HepG2 (cell line): ENCODE results near the gene DGAT2. TPM values are rescaled to one million over a fixed set of nuclear protein-coding genes. Genes with fewer than 3 reads are reported as not detected.
A peak's percentile ranks its signal among the peaks of the same experiment; 100 is the strongest.

Source experiments
- ARID2 ChIP-seq: sonication (generic); formaldehyde crosslinking; IDR thresholded peaks from 2 replicates; pipeline ENCODE4 v1.8.1; 2022; ENCODE audit warnings: mild to moderate bottlenecking, missing genetic modification reagents, borderline replicate concordance
- NFIC ChIP-seq: IDR thresholded peaks from 2 replicates; pipeline ENCODE4 v1.6.1; 2012; ENCODE audit warnings: mild to moderate bottlenecking, low read length, inconsistent platforms
- NR1H2 ChIP-seq: sonication (generic); formaldehyde crosslinking; IDR thresholded peaks from 2 replicates; pipeline ENCODE4 v1.8.1; 2022; ENCODE audit warnings: low read depth, missing genetic modification reagents, borderline replicate concordance
- SKI ChIP-seq: fragments of 450-650 bp; IDR thresholded peaks from one replicate; pipeline ENCODE4 v1.6.1; 2018; ENCODE audit warnings: mild to moderate bottlenecking; ENCODE audit not compliant: partially characterized antibody
- ZFX ChIP-seq: sonication (generic); formaldehyde crosslinking; IDR thresholded peaks from 2 replicates; pipeline ENCODE4 v1.4.0; 2020; ENCODE audit warnings: mild to moderate bottlenecking, low read depth, missing genetic modification reagents, moderate library complexity
- ZFYVE20 ChIP-seq: sonication (generic); formaldehyde crosslinking; IDR thresholded peaks from 2 replicates; pipeline ENCODE4 v1.8.0; 2023; ENCODE audit warnings: low read depth, mild to moderate bottlenecking, moderate library complexity, missing genetic modification reagents, borderline replicate concordance
- ZNF292 ChIP-seq: sonication (generic); formaldehyde crosslinking; IDR thresholded peaks from 2 replicates; pipeline ENCODE4 v1.8.1; 2022; ENCODE audit warnings: mild to moderate bottlenecking, low read depth, missing genetic modification reagents, borderline replicate concordance
- ZNF615 ChIP-seq: sonication (generic); formaldehyde crosslinking; IDR thresholded peaks from 2 replicates; pipeline ENCODE4 v1.5.0; 2020; ENCODE audit warnings: mild to moderate bottlenecking, missing genetic modification reagents, borderline replicate concordance
- ZNF629 ChIP-seq: sonication (generic); formaldehyde crosslinking; conservative IDR thresholded peaks from 2 replicates; pipeline ENCODE4 v1.5.0; 2020; ENCODE audit warnings: missing genetic modification reagents
- ZNF678 ChIP-seq: sonication (generic); formaldehyde crosslinking; IDR thresholded peaks from 2 replicates; pipeline ENCODE4 v1.4.0; 2020; ENCODE audit warnings: mild to moderate bottlenecking, missing genetic modification reagents
- ZSCAN29 ChIP-seq: sonication (generic); formaldehyde crosslinking; conservative IDR thresholded peaks from 2 replicates; pipeline ENCODE4 v1.4.0; 2020; ENCODE audit warnings: mild to moderate bottlenecking, missing genetic modification reagents
- polyA plus RNA-seq, 8 experiments: library from polyadenylated mRNA; depleted of rRNA in 3 of 8; stranded (reverse) in 7 of 8; unstranded in 1 of 8; fragments of >200 nt; fragmentation: Illumina TruSeq in 4 of 8; extraction: Trizol in 4 of 8; gene quantifications; 2 replicates each; pipeline versions ENCODE4 v1.2.1 to v1.2.3, GENCODE V29; 2011 to 2016; ENCODE audit warnings: low read depth in 4 of 8, missing spikeins in 1 of 8, mixed read lengths in 1 of 8; ENCODE audit not compliant: insufficient read depth in 1 of 8
- total RNA-seq, 5 experiments: library from RNA; depleted of rRNA; stranded (reverse); fragments of >200 nt; fragmentation: Illumina TruSeq; extraction: Trizol; gene quantifications; 2 replicates each; pipeline ENCODE4 v1.2.3, GENCODE V29; 2016; ENCODE audit warnings: low read depth in 1 of 5
- TF ChIP-seq, protein P1 (sequence below): sonication (generic); formaldehyde crosslinking; IDR thresholded peaks from 2 replicates; pipeline ENCODE4 v1.4.0; 2020; ENCODE audit warnings: missing genetic modification reagents
- TF ChIP-seq, protein P2 (sequence below): sonication (generic); formaldehyde crosslinking; IDR thresholded peaks from 2 replicates; pipeline ENCODE4 v1.4.0; 2020; ENCODE audit warnings: mild to moderate bottlenecking, missing genetic modification reagents
- TF ChIP-seq, protein P3 (sequence below): sonication (generic); formaldehyde crosslinking; IDR thresholded peaks from 2 replicates; pipeline ENCODE4 v1.8.0; 2022; ENCODE audit warnings: missing genetic modification reagents, mild to moderate bottlenecking, borderline replicate concordance
- TF ChIP-seq, protein P4 (sequence below): IDR thresholded peaks from 2 replicates; pipeline ENCODE4 v1.6.1; 2016; ENCODE audit warnings: mild to moderate bottlenecking
- TF ChIP-seq, protein P5 (sequence below): sonication (generic); formaldehyde crosslinking; IDR thresholded peaks from 2 replicates; pipeline ENCODE4 v1.4.0; 2020; ENCODE audit warnings: missing genetic modification reagents, mild to moderate bottlenecking, borderline replicate concordance

The DGAT2 gene
- total and polyA plus RNA-seq, 2 of the 13 experiments (the other 11 are each of a cell fraction or from before 2014, with no cell fraction given), result 39.0 to 65.6 TPM

DNA sequence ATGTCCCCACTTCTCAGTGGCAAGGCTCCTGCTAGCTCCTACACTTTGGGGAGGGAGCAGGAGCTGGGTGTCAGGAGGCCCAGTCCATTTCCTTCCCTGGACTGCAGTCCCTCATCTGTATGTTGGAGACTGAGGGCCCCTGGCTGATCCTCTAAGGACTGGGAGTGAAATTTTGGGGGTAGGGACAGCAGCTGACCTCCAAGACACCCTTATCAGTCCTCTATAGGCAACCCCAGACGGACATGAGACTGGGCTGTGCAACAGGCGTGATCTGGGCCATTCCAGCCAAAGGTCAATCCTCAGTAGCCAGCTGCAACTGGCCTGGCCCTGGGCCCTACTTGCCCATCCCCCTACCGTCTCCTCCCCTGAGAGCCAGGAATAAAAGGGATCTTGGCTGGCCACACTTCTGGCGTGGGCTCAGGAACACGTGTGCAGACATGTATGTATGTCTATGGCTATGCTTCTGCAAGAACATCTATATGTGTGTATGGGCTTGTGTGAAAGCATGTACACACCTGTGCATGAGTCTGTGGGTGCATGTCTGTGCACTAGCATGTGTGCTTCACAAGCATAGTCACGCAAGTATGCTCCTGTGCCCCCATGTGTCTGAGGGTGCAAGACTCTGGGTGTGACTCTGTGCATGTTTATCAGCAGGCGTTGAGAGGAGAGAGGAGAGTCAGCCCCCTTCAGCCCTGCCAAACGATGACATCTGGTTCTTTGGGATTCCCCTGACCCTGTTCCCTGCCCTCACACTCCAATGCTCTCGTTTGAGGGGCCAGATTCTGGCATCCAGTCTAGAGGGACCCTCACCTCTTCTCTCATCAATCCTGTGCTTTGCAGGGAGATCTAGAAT is 24.6 kb upstream of the DGAT2 start (continued):
- TF ChIP-seq, protein P1, sequence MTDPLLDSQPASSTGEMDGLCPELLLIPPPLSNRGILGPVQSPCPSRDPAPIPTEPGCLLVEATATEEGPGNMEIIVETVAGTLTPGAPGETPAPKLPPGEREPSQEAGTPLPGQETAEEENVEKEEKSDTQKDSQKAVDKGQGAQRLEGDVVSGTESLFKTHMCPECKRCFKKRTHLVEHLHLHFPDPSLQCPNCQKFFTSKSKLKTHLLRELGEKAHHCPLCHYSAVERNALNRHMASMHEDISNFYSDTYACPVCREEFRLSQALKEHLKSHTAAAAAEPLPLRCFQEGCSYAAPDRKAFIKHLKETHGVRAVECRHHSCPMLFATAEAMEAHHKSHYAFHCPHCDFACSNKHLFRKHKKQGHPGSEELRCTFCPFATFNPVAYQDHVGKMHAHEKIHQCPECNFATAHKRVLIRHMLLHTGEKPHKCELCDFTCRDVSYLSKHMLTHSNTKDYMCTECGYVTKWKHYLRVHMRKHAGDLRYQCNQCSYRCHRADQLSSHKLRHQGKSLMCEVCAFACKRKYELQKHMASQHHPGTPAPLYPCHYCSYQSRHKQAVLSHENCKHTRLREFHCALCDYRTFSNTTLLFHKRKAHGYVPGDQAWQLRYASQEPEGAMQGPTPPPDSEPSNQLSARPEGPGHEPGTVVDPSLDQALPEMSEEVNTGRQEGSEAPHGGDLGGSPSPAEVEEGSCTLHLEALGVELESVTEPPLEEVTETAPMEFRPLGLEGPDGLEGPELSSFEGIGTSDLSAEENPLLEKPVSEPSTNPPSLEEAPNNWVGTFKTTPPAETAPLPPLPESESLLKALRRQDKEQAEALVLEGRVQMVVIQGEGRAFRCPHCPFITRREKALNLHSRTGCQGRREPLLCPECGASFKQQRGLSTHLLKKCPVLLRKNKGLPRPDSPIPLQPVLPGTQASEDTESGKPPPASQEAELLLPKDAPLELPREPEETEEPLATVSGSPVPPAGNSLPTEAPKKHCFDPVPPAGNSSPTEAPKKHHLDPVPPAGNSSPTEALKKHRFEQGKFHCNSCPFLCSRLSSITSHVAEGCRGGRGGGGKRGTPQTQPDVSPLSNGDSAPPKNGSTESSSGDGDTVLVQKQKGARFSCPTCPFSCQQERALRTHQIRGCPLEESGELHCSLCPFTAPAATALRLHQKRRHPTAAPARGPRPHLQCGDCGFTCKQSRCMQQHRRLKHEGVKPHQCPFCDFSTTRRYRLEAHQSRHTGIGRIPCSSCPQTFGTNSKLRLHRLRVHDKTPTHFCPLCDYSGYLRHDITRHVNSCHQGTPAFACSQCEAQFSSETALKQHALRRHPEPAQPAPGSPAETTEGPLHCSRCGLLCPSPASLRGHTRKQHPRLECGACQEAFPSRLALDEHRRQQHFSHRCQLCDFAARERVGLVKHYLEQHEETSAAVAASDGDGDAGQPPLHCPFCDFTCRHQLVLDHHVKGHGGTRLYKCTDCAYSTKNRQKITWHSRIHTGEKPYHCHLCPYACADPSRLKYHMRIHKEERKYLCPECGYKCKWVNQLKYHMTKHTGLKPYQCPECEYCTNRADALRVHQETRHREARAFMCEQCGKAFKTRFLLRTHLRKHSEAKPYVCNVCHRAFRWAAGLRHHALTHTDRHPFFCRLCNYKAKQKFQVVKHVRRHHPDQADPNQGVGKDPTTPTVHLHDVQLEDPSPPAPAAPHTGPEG, result no peak
- TF ChIP-seq ARID2 (CRISPR knock-in tag) (no peak), ZNF678 (no peak), ZSCAN29 (CRISPR knock-in tag) (no peak), SKI (peak; percentile 79), NFIC (no peak; the same call in 1 of the 2 replicates), ZFYVE20 (CRISPR knock-in tag) (no peak), ZNF615 (CRISPR knock-in tag) (no peak), ZFX (CRISPR knock-in tag) (peak; percentile 36; the same call in 1 of the 2 replicates), ZNF292 (CRISPR knock-in tag) (peak; percentile 60; the same call in 1 of the 2 replicates), ZNF629 (0 out of 2 replicates have a peak, but pooled peaks have one; percentile 28), NR1H2 (CRISPR knock-in tag) (no peak)
- TF ChIP-seq, protein P2, sequence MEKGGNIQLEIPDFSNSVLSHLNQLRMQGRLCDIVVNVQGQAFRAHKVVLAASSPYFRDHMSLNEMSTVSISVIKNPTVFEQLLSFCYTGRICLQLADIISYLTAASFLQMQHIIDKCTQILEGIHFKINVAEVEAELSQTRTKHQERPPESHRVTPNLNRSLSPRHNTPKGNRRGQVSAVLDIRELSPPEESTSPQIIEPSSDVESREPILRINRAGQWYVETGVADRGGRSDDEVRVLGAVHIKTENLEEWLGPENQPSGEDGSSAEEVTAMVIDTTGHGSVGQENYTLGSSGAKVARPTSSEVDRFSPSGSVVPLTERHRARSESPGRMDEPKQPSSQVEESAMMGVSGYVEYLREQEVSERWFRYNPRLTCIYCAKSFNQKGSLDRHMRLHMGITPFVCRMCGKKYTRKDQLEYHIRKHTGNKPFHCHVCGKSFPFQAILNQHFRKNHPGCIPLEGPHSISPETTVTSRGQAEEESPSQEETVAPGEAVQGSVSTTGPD (CRISPR knock-in tag), result no peak
- TF ChIP-seq, protein P3, sequence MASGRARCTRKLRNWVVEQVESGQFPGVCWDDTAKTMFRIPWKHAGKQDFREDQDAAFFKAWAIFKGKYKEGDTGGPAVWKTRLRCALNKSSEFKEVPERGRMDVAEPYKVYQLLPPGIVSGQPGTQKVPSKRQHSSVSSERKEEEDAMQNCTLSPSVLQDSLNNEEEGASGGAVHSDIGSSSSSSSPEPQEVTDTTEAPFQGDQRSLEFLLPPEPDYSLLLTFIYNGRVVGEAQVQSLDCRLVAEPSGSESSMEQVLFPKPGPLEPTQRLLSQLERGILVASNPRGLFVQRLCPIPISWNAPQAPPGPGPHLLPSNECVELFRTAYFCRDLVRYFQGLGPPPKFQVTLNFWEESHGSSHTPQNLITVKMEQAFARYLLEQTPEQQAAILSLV (CRISPR knock-in tag), result 0 out of 2 replicates have a peak, but pooled peaks have one; percentile 53
- TF ChIP-seq, protein P4, sequence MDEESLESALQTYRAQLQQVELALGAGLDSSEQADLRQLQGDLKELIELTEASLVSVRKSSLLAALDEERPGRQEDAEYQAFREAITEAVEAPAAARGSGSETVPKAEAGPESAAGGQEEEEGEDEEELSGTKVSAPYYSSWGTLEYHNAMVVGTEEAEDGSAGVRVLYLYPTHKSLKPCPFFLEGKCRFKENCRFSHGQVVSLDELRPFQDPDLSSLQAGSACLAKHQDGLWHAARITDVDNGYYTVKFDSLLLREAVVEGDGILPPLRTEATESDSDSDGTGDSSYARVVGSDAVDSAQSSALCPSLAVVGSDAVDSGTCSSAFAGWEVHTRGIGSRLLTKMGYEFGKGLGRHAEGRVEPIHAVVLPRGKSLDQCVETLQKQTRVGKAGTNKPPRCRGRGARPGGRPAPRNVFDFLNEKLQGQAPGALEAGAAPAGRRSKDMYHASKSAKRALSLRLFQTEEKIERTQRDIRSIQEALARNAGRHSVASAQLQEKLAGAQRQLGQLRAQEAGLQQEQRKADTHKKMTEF (CRISPR knock-in tag), result peak; percentile 48; the same call in 1 of the 2 replicates
- TF ChIP-seq, protein P5, sequence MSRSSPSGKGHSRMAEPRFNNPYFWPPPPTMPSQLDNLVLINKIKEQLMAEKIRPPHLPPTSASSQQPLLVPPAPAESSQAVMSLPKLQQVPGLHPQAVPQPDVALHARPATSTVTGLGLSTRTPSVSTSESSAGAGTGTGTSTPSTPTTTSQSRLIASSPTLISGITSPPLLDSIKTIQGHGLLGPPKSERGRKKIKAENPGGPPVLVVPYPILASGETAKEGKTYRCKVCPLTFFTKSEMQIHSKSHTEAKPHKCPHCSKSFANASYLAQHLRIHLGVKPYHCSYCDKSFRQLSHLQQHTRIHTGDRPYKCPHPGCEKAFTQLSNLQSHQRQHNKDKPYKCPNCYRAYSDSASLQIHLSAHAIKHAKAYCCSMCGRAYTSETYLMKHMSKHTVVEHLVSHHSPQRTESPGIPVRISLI, result no peak
